Lower leg skin (tissue), 3 donors: ENCODE results near the gene RPL7A.

Experiments
- CTCF ChIP-seq, 3 donors: fragments of 450-650 bp; IDR thresholded peaks; one replicate each; pipeline ENCODE4 v1.5.1; 2016; ENCODE audit warnings: antibody characterized with exemption in 3 of 3, mild to moderate bottlenecking in 3 of 3, moderate library complexity in 2 of 3
- POLR2A ChIP-seq, 2 donors: fragments of 450-650 bp; IDR thresholded peaks; one replicate each; pipeline ENCODE4 v1.6.1; 2016 to 2017; ENCODE audit warnings: antibody characterized with exemption in 2 of 2, mild to moderate bottlenecking in 1 of 2, moderate library complexity in 1 of 2

GRCh38 chr9:133384736-133385321 lies 36.8 kb downstream of the RPL7A start:
- TF ChIP-seq POLR2A (IDR thresholded peaks at IDR 0.05) (no peak), CTCF (IDR thresholded peaks at IDR 0.05) (no peak)
